Upper lobe of right lung (tissue), 1 donor: ENCODE data around the gene BARHL2. TPM values are rescaled to one million over a fixed set of nuclear protein-coding genes. Genes with fewer than 3 reads are reported as not detected.

Experiments used
- ATAC-seq: fragments of 200-7000 bp; cut with Tn5 transposase; one replicate; pipeline ENCODE4 v1.9.1; 2020; ENCODE audit warnings: mild to moderate bottlenecking, moderate library complexity
- DNase-seq: peaks from one replicate; pipeline ENCODE4 v3.0.0-alpha.2; 2020
- H3K27ac ChIP-seq: fragments of 200-600 bp; one replicate; pipeline ENCODE4 v1.8.0; 2022
- H3K27me3 ChIP-seq: fragments of 200-600 bp; one replicate; pipeline ENCODE4 v1.8.0; 2022; ENCODE audit warnings: mild to moderate bottlenecking
- H3K36me3 ChIP-seq: fragments of 200-600 bp; one replicate; pipeline ENCODE4 v1.8.0; 2022
- H3K4me1 ChIP-seq: fragments of 200-600 bp; one replicate; pipeline ENCODE4 v1.8.0; 2022
- H3K4me3 ChIP-seq: fragments of 200-600 bp; one replicate; pipeline ENCODE4 v1.8.0; 2022; ENCODE audit warnings: mild to moderate bottlenecking
- H3K9me3 ChIP-seq: fragments of 200-600 bp; one replicate; pipeline ENCODE4 v1.8.0; 2022
- CTCF ChIP-seq: fragments of 200-600 bp; IDR thresholded peaks from one replicate; pipeline ENCODE4 v1.8.0; 2022; ENCODE audit warnings: antibody characterized with exemption
- intact Hi-C: fragments of 100-400 bp; cut with DNase I; formaldehyde crosslinking; loops from one replicate; pipeline ENCODE4 v1.11.0; 2022
- long read RNA-seq: library from polyadenylated mRNA; unstranded; transcript quantifications from one replicate; pipeline ENCODE4 v2.0.0, GENCODE V29; 2021
- total RNA-seq: library from RNA; stranded (reverse); fragmentation: NEBNext Ultra II Directional; extraction: Animal tissue kit (Norgen Biotek cat#: 25700); gene quantifications from one replicate; pipeline ENCODE4 v1.2.1, GENCODE V29; 2021
- donor health status: DM: no; HTN: yes; CAD: no; lungs with severe emphysema.

BARHL2 gene
- not detected for total RNA-seq
- long read RNA-seq = 0 reads

- H3K4me1 ChIP-seq = peaks cover 15% of the 10 kb centered on the region
- intact Hi-C loops = no loop called here
- ATAC-seq = no peak
- peaks cover 94% of the 10 kb centered on the region for H3K27me3 ChIP-seq
- H3K9me3 ChIP-seq = no peaks in the 10 kb centered on the region
- no peak within 1 kb of the TSS for H3K27ac ChIP-seq
- H3K36me3 ChIP-seq = no peaks in the 10 kb centered on the region
- DNase-seq = no peak
- TF ChIP-seq CTCF = no peak
- peak within 1 kb of the TSS; percentile 14 for H3K4me3 ChIP-seq
Measured at GRCh38 chr1:90716552-90717355, at the start of gene BARHL2. TSS of gene BARHL2 (minus strand) at chr1:90717302. CDS start at chr1:90717195, 107 bp downstream.

DNA sequence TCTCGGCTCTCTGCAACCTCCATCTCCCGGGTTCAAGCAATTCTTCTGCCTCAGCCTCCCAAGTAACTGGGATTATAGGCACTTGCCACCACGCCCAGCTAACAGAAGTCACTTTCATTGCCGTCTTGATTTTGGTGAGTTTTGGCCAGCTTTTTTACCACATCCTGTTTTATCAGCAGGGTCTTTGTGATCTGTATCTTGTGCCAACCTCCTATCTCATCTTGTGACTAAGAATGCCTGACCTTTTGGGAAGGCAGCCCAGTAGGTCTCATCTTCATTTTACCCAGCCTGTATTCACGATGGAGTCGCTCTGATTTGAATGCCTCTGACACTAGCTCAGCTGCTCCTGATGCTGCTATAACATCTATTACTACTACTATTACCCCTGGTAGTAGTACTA is 46.8 kb upstream of the BARHL2 start:
- ATAC-seq (no peak), DNase-seq (no peak)
- intact Hi-C loops = no loop called here
- no peaks in the 10 kb centered on the region for H3K36me3 ChIP-seq
- H3K27ac ChIP-seq = no peak overlapping the region
- H3K4me3 ChIP-seq = no peak overlapping the region
- H3K4me1 ChIP-seq = no peaks in the 10 kb centered on the region
- peaks cover 20% of the 10 kb centered on the region for H3K27me3 ChIP-seq
- no peaks in the 10 kb centered on the region for H3K9me3 ChIP-seq
- no peak for TF ChIP-seq CTCF

- DNase-seq (no peak), ATAC-seq (no peak)
- Histone ChIP-seq H3K4me3 (no peak overlapping the region), H3K36me3 (no peaks in the 10 kb centered on the region), H3K9me3 (no peaks in the 10 kb centered on the region), H3K27ac (no peak overlapping the region), H3K4me1 (no peaks in the 10 kb centered on the region), H3K27me3 (peaks cover 17% of the 10 kb centered on the region)
- intact Hi-C loops = no loop called here
- no peak for TF ChIP-seq CTCF
Measured at GRCh38 chr1:90763506-90763905, 46.4 kb upstream of the BARHL2 start.

DNA sequence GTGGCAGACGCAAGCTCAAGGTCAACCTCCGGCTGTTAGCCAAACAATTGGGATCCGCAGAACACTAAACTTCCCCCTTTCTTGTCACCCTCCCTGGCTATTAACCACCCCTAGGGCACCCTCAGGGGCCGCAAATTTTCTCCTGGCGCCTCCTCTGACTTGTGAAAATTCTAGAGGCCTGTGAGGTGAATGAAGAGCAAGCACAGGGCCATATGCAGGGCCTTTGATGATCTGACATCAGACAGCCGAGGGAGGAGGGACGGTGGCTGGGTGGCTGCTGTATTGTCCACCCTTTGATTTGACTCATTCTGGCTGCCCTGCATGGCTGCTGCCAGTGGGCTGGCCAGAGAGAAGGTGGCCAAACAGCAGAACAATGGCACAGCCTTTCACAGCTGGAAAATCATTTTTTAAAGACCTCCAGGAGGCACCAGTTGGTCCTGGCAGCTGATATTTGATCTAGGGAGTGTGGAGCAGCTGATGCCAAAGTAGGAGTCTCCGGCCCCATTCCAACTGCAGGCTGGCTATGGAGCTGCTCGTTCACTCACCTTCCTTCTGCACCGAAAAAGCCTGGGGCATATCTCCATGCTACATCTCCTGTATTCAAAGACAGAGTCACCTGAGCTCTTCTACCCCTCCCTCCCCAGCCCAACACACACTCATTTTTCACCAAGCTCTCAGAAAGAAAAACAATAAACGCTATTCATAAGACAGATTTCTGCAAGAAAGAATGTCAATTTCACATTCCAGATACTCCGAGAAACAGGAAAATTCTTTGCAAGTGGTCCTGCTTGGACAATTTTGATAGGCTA is 44.9 kb upstream of the BARHL2 start:
- TF ChIP-seq CTCF = no peak
- no peak for DNase-seq
- no peaks in the 10 kb centered on the region for H3K36me3 ChIP-seq

GRCh38 chr1:90761156-90761555 is 44.1 kb upstream of the BARHL2 start:
- H3K27me3 ChIP-seq = peaks cover 17% of the 10 kb centered on the region
- no peak for DNase-seq
- no peaks in the 10 kb centered on the region for H3K9me3 ChIP-seq
- no peak overlapping the region for H3K4me3 ChIP-seq
- H3K36me3 ChIP-seq = no peaks in the 10 kb centered on the region
- no peak for ATAC-seq
- intact Hi-C loops = no loop called here
- no peak overlapping the region for H3K27ac ChIP-seq
- no peak for TF ChIP-seq CTCF
- H3K4me1 ChIP-seq = no peaks in the 10 kb centered on the region

More for the DNA sequence above, 44.9 kb upstream of the BARHL2 start:
- peaks cover 17% of the 10 kb centered on the region for H3K27me3 ChIP-seq
- no peak overlapping the region for H3K27ac ChIP-seq
- no peak overlapping the region for H3K4me3 ChIP-seq
- H3K9me3 ChIP-seq = no peaks in the 10 kb centered on the region
- H3K4me1 ChIP-seq = no peaks in the 10 kb centered on the region
- intact Hi-C loops = no loop called here
- no peak for ATAC-seq
